ENCODE measurements around the gene AATF. TPM values are rescaled to one million over a fixed set of nuclear protein-coding genes. Genes with fewer than 3 reads are reported as not detected.

The AATF gene
- total RNA-seq, 1 donor from 2014 or later: 54.5 TPM

DNA sequence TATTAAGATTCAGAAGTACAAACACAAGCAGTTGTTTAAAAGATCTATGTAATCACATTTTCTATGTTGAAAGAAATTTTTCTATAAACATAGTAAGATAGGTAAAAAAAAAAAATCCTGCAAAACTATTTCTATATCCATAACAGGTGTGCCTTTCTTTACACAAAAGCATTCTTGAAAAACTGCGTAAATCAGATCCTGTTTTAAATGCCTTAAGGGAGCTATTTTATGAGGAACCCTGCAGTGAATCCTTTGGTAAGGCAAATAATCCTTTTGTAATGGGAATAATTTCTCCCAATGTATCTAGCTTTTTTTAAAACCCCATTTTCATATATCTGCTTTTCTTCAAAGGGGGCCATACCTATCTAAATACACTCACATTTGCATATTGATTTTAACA is 157.3 kb downstream of the AATF start:
- TF ChIP-seq, protein P1, sequence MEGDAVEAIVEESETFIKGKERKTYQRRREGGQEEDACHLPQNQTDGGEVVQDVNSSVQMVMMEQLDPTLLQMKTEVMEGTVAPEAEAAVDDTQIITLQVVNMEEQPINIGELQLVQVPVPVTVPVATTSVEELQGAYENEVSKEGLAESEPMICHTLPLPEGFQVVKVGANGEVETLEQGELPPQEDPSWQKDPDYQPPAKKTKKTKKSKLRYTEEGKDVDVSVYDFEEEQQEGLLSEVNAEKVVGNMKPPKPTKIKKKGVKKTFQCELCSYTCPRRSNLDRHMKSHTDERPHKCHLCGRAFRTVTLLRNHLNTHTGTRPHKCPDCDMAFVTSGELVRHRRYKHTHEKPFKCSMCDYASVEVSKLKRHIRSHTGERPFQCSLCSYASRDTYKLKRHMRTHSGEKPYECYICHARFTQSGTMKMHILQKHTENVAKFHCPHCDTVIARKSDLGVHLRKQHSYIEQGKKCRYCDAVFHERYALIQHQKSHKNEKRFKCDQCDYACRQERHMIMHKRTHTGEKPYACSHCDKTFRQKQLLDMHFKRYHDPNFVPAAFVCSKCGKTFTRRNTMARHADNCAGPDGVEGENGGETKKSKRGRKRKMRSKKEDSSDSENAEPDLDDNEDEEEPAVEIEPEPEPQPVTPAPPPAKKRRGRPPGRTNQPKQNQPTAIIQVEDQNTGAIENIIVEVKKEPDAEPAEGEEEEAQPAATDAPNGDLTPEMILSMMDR (IDR thresholded peaks at IDR 0.05; ENCODE audit: insufficient read depth, low read length, poor library complexity, severe bottlenecking): no peak
- no peak for DNase-seq (ENCODE audit: low read depth)
- H3K27me3 ChIP-seq (ENCODE audit: control insufficient read depth, insufficient read depth, low read length): no peaks in the 10 kb centered on the region
- H3K4me3 ChIP-seq (ENCODE audit: low read depth, low read length): no peak overlapping the region
- no peaks in the 10 kb centered on the region for H3K36me3 ChIP-seq (ENCODE audit: control insufficient read depth, insufficient read depth, low read length)

Other genes with a start within 250 kb of the AATF start
- 39.2 and 44.3 TPM in 2 replicates for gene LHX1, start 11.5 kb upstream of the AATF start, total RNA-seq